Measurements from ENCODE around the gene NKX1-1.

The NKX1-1 gene

DNA sequence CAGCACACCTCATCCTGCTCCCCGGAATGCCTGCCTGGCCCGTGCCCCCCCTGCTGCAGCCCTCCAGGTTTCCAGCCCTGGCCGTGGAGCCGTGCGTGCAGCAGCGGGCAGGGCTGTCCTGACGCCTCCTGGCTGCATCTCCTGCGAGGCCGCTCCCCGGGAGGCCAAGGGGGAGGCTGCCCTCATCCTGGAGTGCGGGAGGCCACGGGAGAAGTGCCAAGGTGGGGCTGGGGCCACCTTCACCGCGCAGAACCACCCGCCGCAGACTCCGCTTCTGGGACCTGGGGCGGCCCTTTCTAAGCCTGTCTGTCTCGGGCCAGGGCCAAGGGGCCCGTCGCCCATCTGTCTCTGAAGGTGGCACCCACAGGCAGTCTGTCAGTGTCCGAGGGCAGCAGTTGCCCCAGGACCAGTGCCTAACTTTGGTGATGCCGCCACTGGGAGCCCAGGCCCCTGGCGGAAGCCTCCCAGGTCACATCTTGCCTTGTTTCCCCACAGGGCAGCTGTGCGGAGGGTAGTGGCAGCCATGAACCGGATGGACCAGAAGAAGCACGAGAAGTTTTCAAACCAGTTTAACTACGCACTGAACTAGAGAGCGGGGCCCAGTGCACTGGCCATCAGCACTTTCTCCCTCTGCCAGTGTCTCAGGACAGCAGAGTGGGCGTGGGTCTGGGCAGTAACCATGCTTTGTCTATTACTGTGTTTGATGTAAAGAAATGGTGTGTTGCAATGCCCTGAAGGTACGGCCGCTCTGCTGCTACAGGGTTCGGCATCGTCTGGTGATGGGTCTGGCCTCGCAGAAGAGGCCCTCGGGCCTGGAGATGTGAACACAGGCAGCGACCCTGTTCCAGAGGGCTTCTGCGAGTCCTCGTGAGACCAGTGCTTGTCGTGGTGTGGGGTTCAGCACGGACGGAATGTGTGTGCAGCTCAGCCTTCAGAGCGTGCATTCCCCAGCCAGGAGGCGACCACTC lies 20.6 kb downstream of the NKX1-1 start:
- H3K9ac ChIP-seq (ENCODE audit: low read depth, low read length): no peak overlapping the region
- H3K4me1 ChIP-seq (ENCODE audit: control insufficient read depth, insufficient read depth, low read length): no peaks in the 10 kb centered on the region
- peaks cover 15% of the 10 kb centered on the region for H3K36me3 ChIP-seq (ENCODE audit: control insufficient read depth, insufficient read depth, low read length)
- H3K4me3 ChIP-seq (ENCODE audit: low read depth, low read length): no peak overlapping the region
- no peaks in the 10 kb centered on the region for H3K27me3 ChIP-seq (ENCODE audit: control insufficient read depth, insufficient read depth, low read length)
- no peaks in the 10 kb centered on the region for H3K9me3 ChIP-seq (ENCODE audit: control insufficient read depth, insufficient read depth, low read length)

DNA sequence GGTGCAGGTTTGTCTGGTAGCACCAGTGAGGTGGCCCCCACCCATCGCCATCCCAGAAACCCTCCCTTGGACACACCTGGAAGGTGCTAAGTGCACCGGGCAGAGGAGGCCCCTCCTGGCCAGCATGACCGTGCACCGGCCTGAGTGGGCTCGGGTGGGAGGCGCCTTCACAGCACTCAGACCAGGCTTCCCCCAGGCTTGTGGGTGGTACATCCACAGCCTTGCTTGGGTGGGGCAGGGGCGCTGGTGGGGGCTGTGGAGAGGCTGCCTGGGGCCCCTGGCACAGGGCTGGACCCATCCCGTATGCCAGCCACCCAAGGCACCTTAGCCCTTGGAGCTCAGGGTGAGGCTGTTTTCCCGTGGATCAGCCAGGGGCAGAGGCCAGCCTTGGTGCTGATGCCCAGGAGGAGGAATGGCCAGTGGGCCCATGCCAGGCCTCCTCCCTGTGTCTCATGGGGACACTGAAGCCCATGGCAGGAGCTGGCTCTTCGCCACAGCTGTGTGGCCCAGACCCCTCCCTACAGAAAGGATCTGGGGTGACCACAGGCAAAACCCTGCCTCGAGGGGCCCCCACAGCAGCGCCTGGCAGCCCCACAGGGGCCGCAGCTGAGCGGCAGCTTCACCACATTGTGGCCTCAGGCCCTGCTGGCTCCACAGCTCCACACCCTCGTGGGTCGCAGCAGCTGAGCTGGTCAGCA lies 21.4 kb downstream of the NKX1-1 start:
- H3K9ac ChIP-seq (ENCODE audit: low read depth, low read length): no peak overlapping the region
- no peaks in the 10 kb centered on the region for H3K9me3 ChIP-seq (ENCODE audit: control insufficient read depth, insufficient read depth, low read length)
- peaks cover 15% of the 10 kb centered on the region for H3K36me3 ChIP-seq (ENCODE audit: control insufficient read depth, insufficient read depth, low read length)
- H3K4me3 ChIP-seq (ENCODE audit: low read depth, low read length): no peak overlapping the region
- no peaks in the 10 kb centered on the region for H3K27me3 ChIP-seq (ENCODE audit: control insufficient read depth, insufficient read depth, low read length)
- H3K4me1 ChIP-seq (ENCODE audit: control insufficient read depth, insufficient read depth, low read length): no peaks in the 10 kb centered on the region

DNA sequence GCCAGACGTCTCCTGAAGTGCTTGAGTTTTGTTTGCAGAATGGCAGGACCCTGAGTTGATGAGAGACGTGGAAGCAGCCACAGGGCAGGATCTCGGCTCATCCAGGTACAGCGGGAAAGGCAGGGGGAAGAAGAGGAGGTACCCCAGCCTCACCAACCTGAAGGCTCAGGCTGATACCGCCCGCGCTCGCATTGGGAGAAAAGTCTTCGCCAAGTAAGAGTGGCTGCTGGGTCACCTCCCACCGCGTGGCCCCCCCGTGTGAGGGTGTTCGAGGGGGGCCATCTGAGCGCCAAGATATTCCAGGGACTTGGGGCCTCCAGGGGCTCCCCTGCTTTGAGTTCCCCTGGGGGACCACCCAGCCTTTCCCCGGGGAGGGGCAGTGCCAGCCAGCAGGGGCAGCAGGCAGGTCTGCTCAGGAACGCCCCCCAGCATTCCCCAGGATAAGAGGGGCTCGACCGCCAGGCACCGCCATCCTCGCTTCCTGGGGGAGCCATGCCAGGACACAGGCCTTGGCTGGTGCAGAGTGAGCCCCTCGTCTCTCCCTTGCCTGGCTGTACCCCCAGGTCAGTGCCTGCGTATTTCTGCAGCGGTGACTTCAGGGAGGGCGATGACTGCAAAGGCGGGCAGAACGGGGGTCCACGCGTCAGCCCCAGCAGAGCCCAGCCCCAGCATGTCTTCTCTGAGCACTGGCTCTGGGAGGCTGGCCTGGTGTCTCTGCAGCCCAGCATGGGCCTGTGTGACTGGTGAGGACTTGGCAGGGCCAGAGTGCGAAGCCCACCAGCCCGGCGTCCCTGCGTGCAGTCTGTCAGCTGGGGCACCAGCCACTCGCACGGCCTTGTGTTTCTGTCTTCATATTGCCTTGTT lies 22.3 kb downstream of the NKX1-1 start:
- Histone ChIP-seq H3K9me3 (ENCODE audit: control insufficient read depth, insufficient read depth, low read length) (no peaks in the 10 kb centered on the region), H3K27me3 (ENCODE audit: control insufficient read depth, insufficient read depth, low read length) (no peaks in the 10 kb centered on the region), H3K9ac (ENCODE audit: low read depth, low read length) (no peak overlapping the region), H3K4me3 (ENCODE audit: low read depth, low read length) (no peak overlapping the region), H3K36me3 (ENCODE audit: control insufficient read depth, insufficient read depth, low read length) (peaks cover 15% of the 10 kb centered on the region), H3K4me1 (ENCODE audit: control insufficient read depth, insufficient read depth, low read length) (no peaks in the 10 kb centered on the region)

DNA sequence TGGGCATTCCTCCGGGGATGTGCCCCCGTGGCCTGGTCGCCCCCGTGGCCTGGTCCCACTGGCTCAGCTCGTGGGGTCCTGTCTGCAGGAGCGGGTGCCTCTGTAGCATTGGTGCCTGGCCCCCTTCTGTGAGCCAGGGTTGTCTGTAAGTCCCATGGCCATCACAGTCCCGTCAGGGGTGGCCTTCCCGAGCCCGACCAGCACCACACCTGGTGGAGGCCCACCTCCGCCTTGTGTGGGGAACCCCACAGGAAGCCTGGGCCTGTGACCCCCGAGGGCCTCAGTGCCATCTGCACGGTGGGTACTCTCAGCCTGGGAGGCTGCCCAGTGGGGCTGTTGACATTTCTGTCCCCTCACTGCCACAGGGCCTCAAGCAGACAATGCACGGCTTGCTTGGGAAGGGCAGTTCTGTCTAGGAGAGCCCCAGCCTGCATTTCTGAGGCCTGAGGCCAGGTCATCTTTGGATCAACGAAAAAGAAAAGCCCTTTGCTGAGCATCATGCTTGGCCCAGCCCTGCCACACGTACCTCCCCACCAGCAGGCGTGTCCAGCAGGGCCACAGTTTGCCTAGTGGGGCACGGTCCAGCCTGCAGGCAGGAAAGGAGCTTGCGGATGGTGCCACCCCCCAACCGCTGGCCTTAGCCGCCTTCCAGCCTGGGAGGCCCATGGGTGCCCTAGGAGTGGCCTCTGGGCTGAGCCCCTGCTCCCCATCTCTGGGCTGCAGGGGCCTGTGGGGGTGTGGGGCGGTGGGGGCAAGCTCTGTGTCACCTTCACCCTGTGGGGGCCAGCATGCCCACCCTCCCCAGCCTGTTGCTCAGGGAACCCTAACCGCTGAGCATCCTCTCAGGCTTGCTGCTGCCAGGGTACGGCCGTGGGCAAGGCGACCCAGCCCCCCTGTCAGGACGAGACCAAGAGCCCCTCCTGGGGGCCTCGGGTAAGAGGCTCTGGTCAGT lies 23.2 kb downstream of the NKX1-1 start:
- peaks cover 18% of the 10 kb centered on the region for H3K36me3 ChIP-seq (ENCODE audit: control insufficient read depth, insufficient read depth, low read length)
- no peaks in the 10 kb centered on the region for H3K4me1 ChIP-seq (ENCODE audit: control insufficient read depth, insufficient read depth, low read length)
- H3K4me3 ChIP-seq (ENCODE audit: low read depth, low read length): no peak overlapping the region
- no peak overlapping the region for H3K9ac ChIP-seq (ENCODE audit: low read depth, low read length)
- no peaks in the 10 kb centered on the region for H3K27me3 ChIP-seq (ENCODE audit: control insufficient read depth, insufficient read depth, low read length)
- H3K9me3 ChIP-seq (ENCODE audit: control insufficient read depth, insufficient read depth, low read length): no peaks in the 10 kb centered on the region

DNA sequence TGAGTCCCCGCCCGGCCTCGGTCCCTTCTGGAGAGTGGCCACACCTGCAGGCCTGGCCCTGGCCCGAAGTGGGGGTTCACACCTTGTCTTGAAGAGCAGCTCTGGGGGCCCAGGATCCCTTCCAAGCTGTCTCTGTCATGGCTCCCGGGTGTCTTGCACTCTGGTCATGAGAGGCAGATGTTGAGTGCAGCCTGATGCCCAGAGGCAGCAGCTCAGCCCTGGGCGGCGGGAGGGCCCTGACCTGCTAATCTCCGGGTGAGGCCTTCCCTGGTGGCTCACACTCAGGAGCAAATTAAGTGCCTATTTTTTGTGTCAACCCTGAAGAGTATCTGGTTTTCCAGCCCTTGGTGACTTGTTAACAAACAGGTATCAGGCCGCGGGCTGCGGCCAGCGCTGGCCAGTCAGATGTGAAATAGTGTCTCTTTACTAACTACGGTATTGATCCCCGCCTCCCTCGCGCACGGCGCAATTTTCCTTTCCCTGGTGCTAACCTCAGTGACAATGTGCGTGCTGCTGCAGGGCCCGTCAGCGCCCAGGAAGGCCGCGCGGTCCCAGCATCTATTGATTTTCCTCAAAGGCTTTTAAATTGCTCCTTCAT lies 24.2 kb downstream of the NKX1-1 start:
- H3K9ac ChIP-seq (ENCODE audit: low read depth, low read length): no peak overlapping the region
- H3K9me3 ChIP-seq (ENCODE audit: control insufficient read depth, insufficient read depth, low read length): no peaks in the 10 kb centered on the region
- peaks cover 18% of the 10 kb centered on the region for H3K36me3 ChIP-seq (ENCODE audit: control insufficient read depth, insufficient read depth, low read length)
- H3K4me3 ChIP-seq (ENCODE audit: low read depth, low read length): no peak overlapping the region
- H3K27me3 ChIP-seq (ENCODE audit: control insufficient read depth, insufficient read depth, low read length): no peaks in the 10 kb centered on the region
- H3K4me1 ChIP-seq (ENCODE audit: control insufficient read depth, insufficient read depth, low read length): no peaks in the 10 kb centered on the region

DNA sequence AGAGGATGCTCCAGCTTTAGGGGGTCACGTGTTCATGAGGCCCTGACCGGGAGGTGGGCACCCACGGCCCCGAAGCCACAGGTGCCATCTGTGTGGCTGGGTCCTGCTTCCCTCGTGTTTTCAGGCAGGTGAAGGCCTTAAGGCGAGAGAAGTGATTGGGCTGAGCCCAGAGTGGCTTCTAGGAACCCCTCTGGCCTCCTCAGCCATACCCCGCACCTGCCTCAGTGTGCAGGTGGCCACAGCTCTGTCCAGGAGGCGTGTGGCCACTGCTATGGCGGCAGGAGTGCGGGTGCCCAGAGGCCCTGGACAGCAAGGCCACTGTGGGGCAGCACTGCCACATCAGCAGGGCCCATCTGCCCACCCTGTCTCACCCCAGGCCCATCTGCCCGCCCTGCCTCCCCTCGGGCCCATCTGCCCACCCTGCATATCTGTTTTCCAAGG lies 25.0 kb downstream of the NKX1-1 start:
- peaks cover 24% of the 10 kb centered on the region for H3K36me3 ChIP-seq (ENCODE audit: control insufficient read depth, insufficient read depth, low read length)
- no peaks in the 10 kb centered on the region for H3K9me3 ChIP-seq (ENCODE audit: control insufficient read depth, insufficient read depth, low read length)
- H3K4me3 ChIP-seq (ENCODE audit: low read depth, low read length): no peak overlapping the region
- H3K4me1 ChIP-seq (ENCODE audit: control insufficient read depth, insufficient read depth, low read length): no peaks in the 10 kb centered on the region
- H3K9ac ChIP-seq (ENCODE audit: low read depth, low read length): no peak overlapping the region
- H3K27me3 ChIP-seq (ENCODE audit: control insufficient read depth, insufficient read depth, low read length): no peaks in the 10 kb centered on the region

DNA sequence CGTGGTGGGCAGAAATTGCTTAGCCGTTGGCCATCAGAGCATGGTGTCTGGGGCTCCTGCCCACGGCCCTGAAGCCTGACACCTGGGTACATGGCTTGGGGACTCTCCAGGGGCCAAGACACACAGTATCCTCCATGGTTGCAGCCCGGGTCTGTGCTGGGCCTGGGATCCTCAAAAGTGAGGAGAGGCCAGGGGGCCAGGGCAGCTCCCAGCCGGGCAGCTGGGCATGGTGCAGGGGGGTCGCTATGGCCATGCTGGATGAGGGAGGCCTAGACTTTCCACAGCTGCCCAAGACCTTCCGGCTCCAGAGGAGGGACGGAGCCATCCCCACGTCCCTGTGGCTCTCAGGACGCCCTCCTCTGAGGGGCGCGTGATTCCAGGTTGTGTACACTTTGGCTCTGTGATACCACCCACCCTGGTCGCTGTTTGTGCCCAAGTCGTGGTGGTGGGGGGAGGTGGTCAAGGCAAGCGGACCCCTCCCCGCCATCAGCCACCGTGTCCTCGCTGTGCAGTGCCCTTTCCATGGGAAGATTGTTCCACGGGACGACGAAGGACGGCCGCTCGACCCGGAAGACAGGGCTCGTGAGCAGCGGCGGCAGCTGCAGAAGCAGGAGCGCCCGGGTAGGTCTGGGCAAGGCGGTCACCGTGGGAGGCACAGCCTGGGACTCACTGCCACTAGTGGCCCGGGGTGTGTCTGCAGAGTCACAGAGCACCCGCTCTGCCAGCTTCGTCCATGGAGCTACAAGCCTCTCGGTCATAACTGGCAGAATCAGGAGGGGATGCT lies 25.7 kb downstream of the NKX1-1 start:
- H3K4me1 ChIP-seq (ENCODE audit: control insufficient read depth, insufficient read depth, low read length): no peaks in the 10 kb centered on the region
- H3K4me3 ChIP-seq (ENCODE audit: low read depth, low read length): no peak overlapping the region
- no peak overlapping the region for H3K9ac ChIP-seq (ENCODE audit: low read depth, low read length)
- H3K9me3 ChIP-seq (ENCODE audit: control insufficient read depth, insufficient read depth, low read length): no peaks in the 10 kb centered on the region
- H3K27me3 ChIP-seq (ENCODE audit: control insufficient read depth, insufficient read depth, low read length): no peaks in the 10 kb centered on the region
- H3K36me3 ChIP-seq (ENCODE audit: control insufficient read depth, insufficient read depth, low read length): peaks cover 21% of the 10 kb centered on the region

DNA sequence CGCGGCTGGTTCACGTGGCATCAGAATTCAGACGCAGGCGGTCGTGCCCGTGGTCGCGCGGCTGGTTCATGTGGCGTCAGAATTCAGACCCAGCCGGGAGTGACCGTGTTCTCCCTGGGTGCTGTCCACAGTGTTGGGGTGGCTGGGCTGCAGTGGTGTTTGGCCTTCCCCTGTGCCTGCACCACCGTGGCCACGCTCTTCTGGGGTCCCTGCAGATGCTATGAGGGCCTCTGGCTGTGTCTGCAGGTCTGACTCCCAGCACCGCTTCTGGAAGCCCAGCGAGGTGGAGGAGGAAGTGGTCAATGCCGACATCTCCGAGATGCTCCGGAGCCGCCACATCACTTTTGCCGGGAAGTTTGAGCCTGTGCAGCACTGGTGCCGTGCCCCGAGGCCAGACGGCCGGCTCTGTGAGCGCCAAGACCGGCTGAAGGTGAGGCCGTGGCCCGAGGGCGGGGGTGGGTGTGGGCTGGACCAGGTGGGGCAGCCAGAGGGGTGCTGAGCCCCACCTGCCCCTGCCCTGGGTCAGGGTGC lies 26.4 kb downstream of the NKX1-1 start:
- no peaks in the 10 kb centered on the region for H3K4me1 ChIP-seq (ENCODE audit: control insufficient read depth, insufficient read depth, low read length)
- no peaks in the 10 kb centered on the region for H3K27me3 ChIP-seq (ENCODE audit: control insufficient read depth, insufficient read depth, low read length)
- no peaks in the 10 kb centered on the region for H3K9me3 ChIP-seq (ENCODE audit: control insufficient read depth, insufficient read depth, low read length)
- no peak overlapping the region for H3K9ac ChIP-seq (ENCODE audit: low read depth, low read length)
- H3K36me3 ChIP-seq (ENCODE audit: control insufficient read depth, insufficient read depth, low read length): peaks cover 26% of the 10 kb centered on the region
- H3K4me3 ChIP-seq (ENCODE audit: low read depth, low read length): no peak overlapping the region

DNA sequence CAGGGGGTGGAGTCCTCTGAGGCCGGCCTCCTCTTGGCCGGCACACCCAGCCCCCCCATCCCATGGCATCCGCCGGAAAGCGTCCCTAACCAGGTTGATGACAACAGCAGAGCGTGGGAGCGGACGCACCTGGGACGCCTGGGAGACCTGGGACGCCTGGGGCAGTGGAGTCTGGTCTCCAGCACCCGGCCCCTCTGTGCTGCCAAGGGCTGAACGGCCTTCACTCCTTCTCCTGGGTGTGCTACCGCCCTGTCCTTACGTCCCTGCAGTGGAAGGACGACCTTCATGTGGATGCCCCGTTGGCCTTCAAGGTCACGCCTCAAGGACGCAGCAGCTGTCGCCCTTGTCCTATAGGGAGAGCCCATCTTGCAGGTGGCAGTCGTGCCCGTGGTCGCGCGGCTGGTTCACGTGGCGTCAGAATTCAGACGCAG lies 26.9 kb downstream of the NKX1-1 start:
- Histone ChIP-seq H3K9ac (ENCODE audit: low read depth, low read length) (no peak overlapping the region), H3K4me3 (ENCODE audit: low read depth, low read length) (no peak overlapping the region), H3K4me1 (ENCODE audit: control insufficient read depth, insufficient read depth, low read length) (no peaks in the 10 kb centered on the region), H3K36me3 (ENCODE audit: control insufficient read depth, insufficient read depth, low read length) (peaks cover 24% of the 10 kb centered on the region), H3K9me3 (ENCODE audit: control insufficient read depth, insufficient read depth, low read length) (no peaks in the 10 kb centered on the region), H3K27me3 (ENCODE audit: control insufficient read depth, insufficient read depth, low read length) (no peaks in the 10 kb centered on the region)
